ENCODE measurements around the gene STEAP1B. TPM values are rescaled to one million over a fixed set of nuclear protein-coding genes. Genes with fewer than 3 reads are reported as not detected.

STEAP1B gene
- total RNA-seq, 1 donor from 2014 or later = 1.3 TPM

GRCh38 chr7:22468609-22469008 lies 31.4 kb downstream of the STEAP1B start:
- H3K36me3 ChIP-seq (ENCODE audit: insufficient read depth, low read length) = no peaks in the 10 kb centered on the region
- H2AFZ ChIP-seq (ENCODE audit: low read depth, low read length) = no peak overlapping the region
- H3K9ac ChIP-seq (ENCODE audit: low read length) = no peak overlapping the region
- no peaks in the 10 kb centered on the region for H3K4me1 ChIP-seq (ENCODE audit: insufficient read depth, low read length)
- H4K20me1 ChIP-seq (ENCODE audit: insufficient read depth, low read length) = no peaks in the 10 kb centered on the region
- H3K79me2 ChIP-seq (ENCODE audit: insufficient read depth, low read length) = no peaks in the 10 kb centered on the region
- H3K27ac ChIP-seq (ENCODE audit: low read depth, low read length) = no peak overlapping the region
- H3K36me3 Mint-ChIP-seq (ENCODE audit: low read depth, unreplicated experiment) = no peaks in the 10 kb centered on the region
- TF ChIP-seq, protein P1, sequence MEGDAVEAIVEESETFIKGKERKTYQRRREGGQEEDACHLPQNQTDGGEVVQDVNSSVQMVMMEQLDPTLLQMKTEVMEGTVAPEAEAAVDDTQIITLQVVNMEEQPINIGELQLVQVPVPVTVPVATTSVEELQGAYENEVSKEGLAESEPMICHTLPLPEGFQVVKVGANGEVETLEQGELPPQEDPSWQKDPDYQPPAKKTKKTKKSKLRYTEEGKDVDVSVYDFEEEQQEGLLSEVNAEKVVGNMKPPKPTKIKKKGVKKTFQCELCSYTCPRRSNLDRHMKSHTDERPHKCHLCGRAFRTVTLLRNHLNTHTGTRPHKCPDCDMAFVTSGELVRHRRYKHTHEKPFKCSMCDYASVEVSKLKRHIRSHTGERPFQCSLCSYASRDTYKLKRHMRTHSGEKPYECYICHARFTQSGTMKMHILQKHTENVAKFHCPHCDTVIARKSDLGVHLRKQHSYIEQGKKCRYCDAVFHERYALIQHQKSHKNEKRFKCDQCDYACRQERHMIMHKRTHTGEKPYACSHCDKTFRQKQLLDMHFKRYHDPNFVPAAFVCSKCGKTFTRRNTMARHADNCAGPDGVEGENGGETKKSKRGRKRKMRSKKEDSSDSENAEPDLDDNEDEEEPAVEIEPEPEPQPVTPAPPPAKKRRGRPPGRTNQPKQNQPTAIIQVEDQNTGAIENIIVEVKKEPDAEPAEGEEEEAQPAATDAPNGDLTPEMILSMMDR (IDR thresholded peaks at IDR 0.05; ENCODE audit: insufficient read depth, low read depth, low read length) = no peak
- no peak for TF ChIP-seq EZH2 (IDR thresholded peaks at IDR 0.05; ENCODE audit: insufficient read depth, low read length)
- H3K4me3 Mint-ChIP-seq (ENCODE audit: unreplicated experiment) = no peak overlapping the region
- H3K27me3 ChIP-seq (ENCODE audit: insufficient read depth, low read length) = no peaks in the 10 kb centered on the region
- DNase-seq (ENCODE audit: low read depth) (no peak), FAIRE-seq (no peak)
- H3K27me3 Mint-ChIP-seq (ENCODE audit: low read depth, unreplicated experiment) = peaks cover 8% of the 10 kb centered on the region
- H3K4me2 ChIP-seq (ENCODE audit: low read length) = no peak overlapping the region
- H3K4me1 Mint-ChIP-seq (ENCODE audit: low read depth, unreplicated experiment) = no peaks in the 10 kb centered on the region
- peaks cover 2% of the 10 kb centered on the region for H3K9me3 Mint-ChIP-seq (ENCODE audit: unreplicated experiment)
- H3K27ac Mint-ChIP-seq (ENCODE audit: unreplicated experiment) = no peak overlapping the region
- no peak overlapping the region for H3K4me3 ChIP-seq (ENCODE audit: insufficient read depth, low read depth, low read length)
- no peaks in the 10 kb centered on the region for H3K9me3 ChIP-seq (ENCODE audit: insufficient read depth, low read depth, low read length)

DNA sequence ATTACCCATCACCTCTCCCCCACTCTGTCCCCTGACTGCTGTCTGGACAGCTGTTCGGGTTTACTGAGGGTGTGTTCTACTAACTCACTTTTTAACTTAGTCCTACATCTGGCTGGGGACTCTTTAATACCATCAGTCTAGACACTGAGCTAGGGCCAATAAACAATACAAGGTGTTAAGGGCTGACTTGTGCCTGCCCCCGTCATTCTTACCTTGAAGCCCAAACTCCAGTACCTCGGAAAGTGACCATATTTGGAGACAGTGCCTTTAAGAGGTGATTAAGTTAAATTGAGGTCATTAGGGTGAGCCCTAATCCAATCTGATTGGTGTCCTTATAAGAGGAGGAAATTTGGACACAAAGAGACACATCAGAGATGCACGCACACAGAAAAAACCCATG lies 35.7 kb downstream of the STEAP1B start:
- H3K9ac ChIP-seq (ENCODE audit: low read length) = no peak overlapping the region
- TF ChIP-seq, protein P1 (IDR thresholded peaks at IDR 0.05; ENCODE audit: insufficient read depth, low read depth, low read length) = no peak
- no peak for TF ChIP-seq EZH2 (IDR thresholded peaks at IDR 0.05; ENCODE audit: insufficient read depth, low read length)
- Mint-ChIP-seq H3K36me3 (ENCODE audit: low read depth, unreplicated experiment) (no peaks in the 10 kb centered on the region), H3K27ac (ENCODE audit: unreplicated experiment) (no peak overlapping the region), H3K4me1 (ENCODE audit: low read depth, unreplicated experiment) (no peaks in the 10 kb centered on the region), H3K9me3 (ENCODE audit: unreplicated experiment) (peaks cover 5% of the 10 kb centered on the region), H3K27me3 (ENCODE audit: low read depth, unreplicated experiment) (no peaks in the 10 kb centered on the region), H3K4me3 (ENCODE audit: unreplicated experiment) (no peak overlapping the region)
- H3K4me3 ChIP-seq (ENCODE audit: insufficient read depth, low read depth, low read length) = no peak overlapping the region
- no peaks in the 10 kb centered on the region for H3K79me2 ChIP-seq (ENCODE audit: insufficient read depth, low read length)
- H3K9me3 ChIP-seq (ENCODE audit: insufficient read depth, low read depth, low read length) = no peaks in the 10 kb centered on the region
- H2AFZ ChIP-seq (ENCODE audit: low read depth, low read length) = no peak overlapping the region
- FAIRE-seq (no peak), DNase-seq (ENCODE audit: low read depth) (no peak)
- H3K27ac ChIP-seq (ENCODE audit: low read depth, low read length) = no peak overlapping the region
- H3K4me1 ChIP-seq (ENCODE audit: insufficient read depth, low read length) = no peaks in the 10 kb centered on the region
- no peaks in the 10 kb centered on the region for H3K27me3 ChIP-seq (ENCODE audit: insufficient read depth, low read length)
- no peaks in the 10 kb centered on the region for H4K20me1 ChIP-seq (ENCODE audit: insufficient read depth, low read length)
- H3K36me3 ChIP-seq (ENCODE audit: insufficient read depth, low read length) = no peaks in the 10 kb centered on the region
- no peak overlapping the region for H3K4me2 ChIP-seq (ENCODE audit: low read length)

GRCh38 chr7:22460363-22460988 lies 39.5 kb downstream of the STEAP1B start:
- Histone ChIP-seq H3K27me3 (ENCODE audit: insufficient read depth, low read length) (no peaks in the 10 kb centered on the region), H3K4me3 (ENCODE audit: insufficient read depth, low read depth, low read length) (no peak overlapping the region), H3K9me3 (ENCODE audit: insufficient read depth, low read depth, low read length) (no peaks in the 10 kb centered on the region), H4K20me1 (ENCODE audit: insufficient read depth, low read length) (no peaks in the 10 kb centered on the region), H3K27ac (ENCODE audit: low read depth, low read length) (no peak overlapping the region), H3K79me2 (ENCODE audit: insufficient read depth, low read length) (no peaks in the 10 kb centered on the region), H3K4me1 (ENCODE audit: insufficient read depth, low read length) (no peaks in the 10 kb centered on the region), H3K9ac (ENCODE audit: low read length) (no peak overlapping the region), H2AFZ (ENCODE audit: low read depth, low read length) (no peak overlapping the region), H3K36me3 (ENCODE audit: insufficient read depth, low read length) (no peaks in the 10 kb centered on the region), H3K4me2 (ENCODE audit: low read length) (no peak overlapping the region)
- TF ChIP-seq, protein P1 (IDR thresholded peaks at IDR 0.05; ENCODE audit: insufficient read depth, low read depth, low read length) = no peak
- no peak for TF ChIP-seq EZH2 (IDR thresholded peaks at IDR 0.05; ENCODE audit: insufficient read depth, low read length)
- peaks cover 5% of the 10 kb centered on the region for H3K9me3 Mint-ChIP-seq (ENCODE audit: unreplicated experiment)
- DNase-seq (ENCODE audit: low read depth) (no peak), FAIRE-seq (no peak)
- no peaks in the 10 kb centered on the region for H3K4me1 Mint-ChIP-seq (ENCODE audit: low read depth, unreplicated experiment)
- no peaks in the 10 kb centered on the region for H3K36me3 Mint-ChIP-seq (ENCODE audit: low read depth, unreplicated experiment)
- no peak overlapping the region for H3K4me3 Mint-ChIP-seq (ENCODE audit: unreplicated experiment)
- H3K27me3 Mint-ChIP-seq (ENCODE audit: low read depth, unreplicated experiment) = no peaks in the 10 kb centered on the region
- no peak overlapping the region for H3K27ac Mint-ChIP-seq (ENCODE audit: unreplicated experiment)

All from astrocyte (in vitro differentiated cells and primary cell).